ENCODE results near the gene LCK.

- TF ChIP-seq, protein P1, sequence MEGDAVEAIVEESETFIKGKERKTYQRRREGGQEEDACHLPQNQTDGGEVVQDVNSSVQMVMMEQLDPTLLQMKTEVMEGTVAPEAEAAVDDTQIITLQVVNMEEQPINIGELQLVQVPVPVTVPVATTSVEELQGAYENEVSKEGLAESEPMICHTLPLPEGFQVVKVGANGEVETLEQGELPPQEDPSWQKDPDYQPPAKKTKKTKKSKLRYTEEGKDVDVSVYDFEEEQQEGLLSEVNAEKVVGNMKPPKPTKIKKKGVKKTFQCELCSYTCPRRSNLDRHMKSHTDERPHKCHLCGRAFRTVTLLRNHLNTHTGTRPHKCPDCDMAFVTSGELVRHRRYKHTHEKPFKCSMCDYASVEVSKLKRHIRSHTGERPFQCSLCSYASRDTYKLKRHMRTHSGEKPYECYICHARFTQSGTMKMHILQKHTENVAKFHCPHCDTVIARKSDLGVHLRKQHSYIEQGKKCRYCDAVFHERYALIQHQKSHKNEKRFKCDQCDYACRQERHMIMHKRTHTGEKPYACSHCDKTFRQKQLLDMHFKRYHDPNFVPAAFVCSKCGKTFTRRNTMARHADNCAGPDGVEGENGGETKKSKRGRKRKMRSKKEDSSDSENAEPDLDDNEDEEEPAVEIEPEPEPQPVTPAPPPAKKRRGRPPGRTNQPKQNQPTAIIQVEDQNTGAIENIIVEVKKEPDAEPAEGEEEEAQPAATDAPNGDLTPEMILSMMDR (IDR thresholded peaks at IDR 0.05; ENCODE audit: low read length) = no peak
- TF ChIP-seq EZH2 (IDR thresholded peaks at IDR 0.05; ENCODE audit: borderline replicate concordance, low read length) = no peak
Observed at GRCh38 chr1:32228771-32229170, 22.3 kb upstream of the LCK start.

All from OCI-LY1 (cell line).